HepG2 (cell line): ENCODE data around the gene RUNX3. TPM values are rescaled to one million over a fixed set of nuclear protein-coding genes. Genes with fewer than 3 reads are reported as not detected.
A peak's percentile ranks its signal among the peaks of the same experiment; 100 is the strongest.

Experiments used
- ATAC-seq: fragments of 200-7000 bp; cut with Tn5 transposase; 3 replicates; pipeline ENCODE4 v1.9.1; 2020; ENCODE audit warnings: mild to moderate bottlenecking, moderate library complexity
- BruUV-seq: library from RNA; stranded (reverse); fragments of 400-500 nt; replicated peaks from 2 replicates; lab custom pipeline; 2021; lab: Mats Ljungman, UMichigan
- CTCF ChIA-PET: fragments of 300-600 bp; formaldehyde crosslinking; extraction: SDS; loops from one replicate; lab custom pipeline; 2021; ENCODE audit warnings: low total read pairs, inconsistent platforms, low intra/inter-chr PET ratio; lab: Yijun Ruan, JAX
- POLR2A ChIA-PET: fragments of 350-600 bp; sonication (Branson Sonifier 250); formaldehyde crosslinking; loops from one replicate; lab custom pipeline; 2020; ENCODE audit warnings: antibody characterized with exemption, inconsistent platforms; lab: Yijun Ruan, JAX
- DNase-seq: peaks from one replicate; pipeline ENCODE4 v3.0.0-alpha.2; 2015; ENCODE audit warnings: low spot score
- FAIRE-seq: peaks from 3 replicates; lab custom pipeline; 2011; peaks lifted over from hg19 to GRCh38; lab: Jason Lieb, UNC
- H2AFZ ChIP-seq: one replicate; pipeline ENCODE4 v1.6.1; 2011; ENCODE audit warnings: low read length, inconsistent platforms
- H3K27ac ChIP-seq: fragments of 300-600 bp; 3 replicates; pipeline ENCODE4 v1.8.0; 2011; ENCODE audit warnings: mixed run types, mild to moderate bottlenecking, mixed read lengths, low read length, inconsistent platforms; ENCODE audit not compliant: insufficient read depth; ENCODE audit errors: extremely low read length
- H3K27me3 ChIP-seq, 2 experiments: fragments of 200-600 bp in 1 of 2; 2 replicates in 1 of 2; 3 replicates in 1 of 2; pipeline versions ENCODE4 v1.6.0 to v1.8.0; 2011; ENCODE audit warnings: low read length in 2 of 2, mild to moderate bottlenecking in 2 of 2, moderate library complexity in 2 of 2, inconsistent platforms in 1 of 2; ENCODE audit not compliant: insufficient read depth in 2 of 2, control insufficient read depth in 1 of 2
- H3K36me3 ChIP-seq, 2 experiments: fragments of 200-600 bp in 1 of 2; replicated peaks in 1 of 2; 2 replicates in 1 of 2; 3 replicates in 1 of 2; pipeline versions ENCODE4 v1.5.1 to v1.8.0; 2011; ENCODE audit warnings: low read length in 2 of 2, inconsistent platforms in 1 of 2; ENCODE audit not compliant: insufficient read depth in 2 of 2, control insufficient read depth in 1 of 2
- H3K4me1 ChIP-seq: 2 replicates; pipeline ENCODE4 v1.5.1; 2012; ENCODE audit warnings: low read length, inconsistent platforms; ENCODE audit not compliant: insufficient read depth
- H3K4me2 ChIP-seq: 2 replicates; pipeline ENCODE4 v1.6.0; 2011; ENCODE audit warnings: low read depth, low read length, inconsistent platforms
- H3K4me3 ChIP-seq, 3 experiments: fragments of 200-600 bp in 1 of 3; sonication (generic), shearing (Covaris generic) in 1 of 3; replicated peaks in 1 of 3; 2 replicates each; pipeline ENCODE4 v1.5.1; 2011 to 2016; ENCODE audit warnings: low read length in 3 of 3, inconsistent platforms in 2 of 3, low read depth in 2 of 3, mild to moderate bottlenecking in 2 of 3, control low read depth in 1 of 3, mixed read lengths in 1 of 3; ENCODE audit not compliant: insufficient read depth in 1 of 3
- H3K79me2 ChIP-seq: one replicate; pipeline ENCODE4 v1.6.1; 2011; ENCODE audit warnings: low read length, inconsistent platforms; ENCODE audit not compliant: insufficient read depth
- H3K9ac ChIP-seq: 2 replicates; pipeline ENCODE4 v1.6.0; 2011; ENCODE audit warnings: mild to moderate bottlenecking, low read depth, low read length, inconsistent platforms; ENCODE audit not compliant: insufficient read depth
- H3K9me3 ChIP-seq: 2 replicates; pipeline ENCODE4 v1.5.1; 2012; ENCODE audit warnings: mild to moderate bottlenecking, low read length
- H4K20me1 ChIP-seq: 2 replicates; pipeline ENCODE4 v1.6.0; 2011; ENCODE audit warnings: inconsistent platforms, mild to moderate bottlenecking, low read length, moderate library complexity; ENCODE audit not compliant: insufficient read depth
- ELF4 ChIP-seq: sonication (generic); formaldehyde crosslinking; IDR thresholded peaks from 2 replicates; pipeline ENCODE4 v1.5.0; 2020; ENCODE audit warnings: missing genetic modification reagents, mild to moderate bottlenecking, moderate library complexity, borderline replicate concordance
- HNF4G ChIP-seq, 2 experiments: sonication (generic) in 1 of 2; formaldehyde crosslinking in 1 of 2; IDR thresholded peaks; 2 replicates each; pipeline versions ENCODE4 v1.4.0 to v1.6.1; 2011 to 2020; ENCODE audit warnings: borderline replicate concordance in 2 of 2, low read depth in 2 of 2, mild to moderate bottlenecking in 2 of 2, low read length in 1 of 2, missing genetic modification reagents in 1 of 2, moderate library complexity in 1 of 2
- MLX ChIP-seq: IDR thresholded peaks from 2 replicates; pipeline ENCODE4 v1.6.1; 2016
- PHF21A ChIP-seq: sonication (generic); formaldehyde crosslinking; IDR thresholded peaks from 2 replicates; pipeline ENCODE4 v1.5.0; 2020; ENCODE audit warnings: mild to moderate bottlenecking, missing genetic modification reagents
- ZEB1 ChIP-seq: IDR thresholded peaks from 2 replicates; pipeline ENCODE4 v1.6.1; 2012; ENCODE audit warnings: mild to moderate bottlenecking, low read depth, inconsistent platforms; ENCODE audit not compliant: insufficient replicate concordance
- ZKSCAN1 ChIP-seq: fragments of 150-350 bp; IDR thresholded peaks from 2 replicates; pipeline ENCODE4 v1.6.1; 2014; ENCODE audit warnings: low read length
- WGBS: methylation state at CpG from one replicate; pipeline ENCODE4 v1.1.6; 2017; ENCODE audit warnings: low lambda C conversion rate; 5-methylcytosine and 5-hydroxymethylcytosine counted together
- in situ Hi-C: cut with HindIII; loops from 2 replicates; pipeline ENCODE4 v1.10.0; 2017; ENCODE audit warnings: low pct_unique_long_range_greater_than_20kb; ENCODE audit not compliant: extremely low pct_ligation_motif_present
- intact Hi-C: fragments of 100-400 bp; cut with micrococcal nuclease; formaldehyde crosslinking; loops from one replicate; pipeline ENCODE4 v1.10.0; 2022; ENCODE audit not compliant: unreplicated experiment
- polyA plus RNA-seq, 8 experiments: library from polyadenylated mRNA; depleted of rRNA in 3 of 8; stranded (reverse) in 7 of 8; unstranded in 1 of 8; fragments of >200 nt; fragmentation: Illumina TruSeq in 4 of 8; extraction: Trizol in 4 of 8; gene quantifications; 2 replicates each; pipeline versions ENCODE4 v1.2.1 to v1.2.3, GENCODE V29; 2011 to 2016; ENCODE audit warnings: low read depth in 4 of 8, missing spikeins in 1 of 8, mixed read lengths in 1 of 8; ENCODE audit not compliant: insufficient read depth in 1 of 8
- total RNA-seq, 5 experiments: library from RNA; depleted of rRNA; stranded (reverse); fragments of >200 nt; fragmentation: Illumina TruSeq; extraction: Trizol; gene quantifications; 2 replicates each; pipeline ENCODE4 v1.2.3, GENCODE V29; 2016; ENCODE audit warnings: low read depth in 1 of 5
- TF ChIP-seq, protein P1 (sequence below), 2 experiments: fragments of 450-650 bp in 1 of 2; sonication (generic) in 1 of 2; formaldehyde crosslinking; IDR thresholded peaks; 2 replicates each; pipeline versions ENCODE4 v1.5.0 to v1.8.0; 2020 to 2022; ENCODE audit warnings: mild to moderate bottlenecking in 1 of 2, missing genetic modification reagents in 1 of 2

The RUNX3 gene
- total and polyA plus RNA-seq, 2 of the 13 experiments (the other 11 are each of a cell fraction or from before 2014, with no cell fraction given) = 0.04 to 0.22 TPM

GRCh38 chr1:24859063-24860010 lies 70.7 kb downstream of the RUNX3 start:
- TF ChIP-seq ELF4 = no peak
- in situ Hi-C loops (no loop called here), intact Hi-C loops (no loop called here)
- Histone ChIP-seq H2AFZ (no peak overlapping the region), H4K20me1 (no peaks in the 10 kb centered on the region), H3K27ac (no peak overlapping the region), H3K27me3 (no peaks in the 10 kb centered on the region; a peak in 2 of 5 replicates), H3K4me3 (no peak overlapping the region), H3K9ac (no peak overlapping the region), H3K4me2 (no peak overlapping the region), H3K4me1 (peaks cover 52% of the 10 kb centered on the region), H3K79me2 (no peaks in the 10 kb centered on the region), H3K9me3 (no peaks in the 10 kb centered on the region), H3K36me3 (no peaks in the 10 kb centered on the region)
- 48% methylated on average over 10 of the region's 10 CpGs for whole genome bisulfite sequencing
- BruUV-seq = no TSS peak
- ChIA-PET CTCF (no interaction called here), POLR2A (no interaction called here)
- DNase-seq = no peak
- no peak for ATAC-seq
- FAIRE-seq = no peak

- FAIRE-seq = no peak
- 79% methylated on average over 1 of the region's 1 CpG for WGBS
- in situ Hi-C loops = no loop called here
Observed at GRCh38 chr1:24858277-24858676, 71.8 kb downstream of the RUNX3 start.

More at GRCh38 chr1:24858277-24858676, 71.8 kb downstream of the RUNX3 start:
- BruUV-seq = no TSS peak
- Histone ChIP-seq H3K36me3 (no peaks in the 10 kb centered on the region), H3K9me3 (no peaks in the 10 kb centered on the region), H3K27me3 (no peaks in the 10 kb centered on the region; a peak in 1 of 5 replicates), H3K9ac (no peak overlapping the region), H3K79me2 (no peaks in the 10 kb centered on the region), H3K4me2 (no peak overlapping the region), H4K20me1 (no peaks in the 10 kb centered on the region), H3K27ac (no peak overlapping the region), H3K4me1 (peaks cover 50% of the 10 kb centered on the region), H2AFZ (no peak overlapping the region), H3K4me3 (no peak overlapping the region)
- CTCF ChIA-PET = no interaction called here
- TF ChIP-seq MLX (CRISPR knock-in tag) (no peak), HNF4G (IDR thresholded peaks at IDR 0.05; ENCODE audit: borderline replicate concordance, low read depth, low read length) (no peak), HNF4G (CRISPR knock-in tag; IDR thresholded peaks at IDR 0.05; ENCODE audit: borderline replicate concordance, low read depth) (no peak), PHF21A (CRISPR knock-in tag) (no peak), ZKSCAN1 (peak; percentile 58; the same call in 1 of the 2 replicates), ZEB1 (no peak)
- TF ChIP-seq, protein P1, sequence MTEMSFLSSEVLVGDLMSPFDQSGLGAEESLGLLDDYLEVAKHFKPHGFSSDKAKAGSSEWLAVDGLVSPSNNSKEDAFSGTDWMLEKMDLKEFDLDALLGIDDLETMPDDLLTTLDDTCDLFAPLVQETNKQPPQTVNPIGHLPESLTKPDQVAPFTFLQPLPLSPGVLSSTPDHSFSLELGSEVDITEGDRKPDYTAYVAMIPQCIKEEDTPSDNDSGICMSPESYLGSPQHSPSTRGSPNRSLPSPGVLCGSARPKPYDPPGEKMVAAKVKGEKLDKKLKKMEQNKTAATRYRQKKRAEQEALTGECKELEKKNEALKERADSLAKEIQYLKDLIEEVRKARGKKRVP (CRISPR knock-in tag; IDR thresholded peaks at IDR 0.05) = no peak
- intact Hi-C loops = no loop called here
- DNase-seq (no peak), ATAC-seq (no peak)
- POLR2A ChIA-PET = no interaction called here
